Stimulated activated CD4-positive, alpha-beta T cell treated with anti-CD3 and anti-CD28 coated beads, TNF-alpha, amount 100 ng/mL, for 1 hour (primary cell): ENCODE measurements around the gene ZNF117.
"Not testable (repeated sequence)": the region's sequence is repeated elsewhere in the genome, so short reads cannot be mapped to it uniquely, and the experiment has no call there.

ENCODE experiments used
- DNase-seq, 3 donors: peaks; one replicate each; pipeline ENCODE4 v3.0.0-alpha.2; 2020; ENCODE audit warnings: low read depth in 3 of 3, low spot score in 1 of 3

The ZNF117 gene

DNA sequence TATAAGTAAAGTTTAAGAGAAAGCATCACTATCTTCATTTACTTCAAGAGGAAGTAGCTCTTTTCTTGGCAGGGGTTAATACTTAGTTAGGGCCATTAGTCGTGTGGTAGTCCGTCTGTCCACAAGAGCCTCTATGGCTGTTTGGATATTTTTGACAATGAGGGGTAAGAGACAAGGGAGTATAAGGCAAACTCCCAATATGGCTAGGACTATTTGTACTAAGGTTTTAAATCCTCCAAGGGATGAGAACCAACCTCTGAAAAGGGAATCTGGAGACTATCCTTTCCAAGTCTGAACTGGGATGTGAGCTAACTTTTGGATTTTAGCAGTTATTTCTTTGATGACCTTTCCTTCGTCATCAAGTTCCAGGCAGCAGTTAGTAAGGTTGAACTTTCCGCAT, at the start of gene ZNF117:
TSS of gene ZNF117 (minus strand) at position 101 of the 400 bp plus-strand sequence.
- DNase-seq = no peak

DNA sequence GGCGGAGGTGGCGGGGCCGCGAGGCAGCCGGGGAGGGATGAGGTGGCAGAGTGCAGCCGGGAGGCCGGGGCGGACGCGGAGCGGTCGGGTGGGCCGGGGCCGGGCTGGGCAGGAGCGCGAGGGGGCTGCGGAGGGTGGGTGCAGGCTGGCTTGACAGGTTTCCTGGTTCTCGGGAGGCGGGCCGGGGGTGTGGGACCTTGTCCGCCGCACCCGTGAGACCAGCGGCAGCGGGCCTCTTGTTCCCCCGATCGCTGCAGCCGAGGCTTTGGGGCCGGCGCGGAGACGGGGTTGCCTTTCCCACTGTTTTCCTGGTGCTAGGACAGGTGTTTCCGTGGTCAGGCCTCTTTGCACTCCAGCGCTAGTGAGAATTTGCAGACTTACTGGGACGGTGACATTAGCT, 47.9 kb upstream of the ZNF117 start:
- peak in 2 of 3 donors; percentile 5 to 7 for DNase-seq

DNA sequence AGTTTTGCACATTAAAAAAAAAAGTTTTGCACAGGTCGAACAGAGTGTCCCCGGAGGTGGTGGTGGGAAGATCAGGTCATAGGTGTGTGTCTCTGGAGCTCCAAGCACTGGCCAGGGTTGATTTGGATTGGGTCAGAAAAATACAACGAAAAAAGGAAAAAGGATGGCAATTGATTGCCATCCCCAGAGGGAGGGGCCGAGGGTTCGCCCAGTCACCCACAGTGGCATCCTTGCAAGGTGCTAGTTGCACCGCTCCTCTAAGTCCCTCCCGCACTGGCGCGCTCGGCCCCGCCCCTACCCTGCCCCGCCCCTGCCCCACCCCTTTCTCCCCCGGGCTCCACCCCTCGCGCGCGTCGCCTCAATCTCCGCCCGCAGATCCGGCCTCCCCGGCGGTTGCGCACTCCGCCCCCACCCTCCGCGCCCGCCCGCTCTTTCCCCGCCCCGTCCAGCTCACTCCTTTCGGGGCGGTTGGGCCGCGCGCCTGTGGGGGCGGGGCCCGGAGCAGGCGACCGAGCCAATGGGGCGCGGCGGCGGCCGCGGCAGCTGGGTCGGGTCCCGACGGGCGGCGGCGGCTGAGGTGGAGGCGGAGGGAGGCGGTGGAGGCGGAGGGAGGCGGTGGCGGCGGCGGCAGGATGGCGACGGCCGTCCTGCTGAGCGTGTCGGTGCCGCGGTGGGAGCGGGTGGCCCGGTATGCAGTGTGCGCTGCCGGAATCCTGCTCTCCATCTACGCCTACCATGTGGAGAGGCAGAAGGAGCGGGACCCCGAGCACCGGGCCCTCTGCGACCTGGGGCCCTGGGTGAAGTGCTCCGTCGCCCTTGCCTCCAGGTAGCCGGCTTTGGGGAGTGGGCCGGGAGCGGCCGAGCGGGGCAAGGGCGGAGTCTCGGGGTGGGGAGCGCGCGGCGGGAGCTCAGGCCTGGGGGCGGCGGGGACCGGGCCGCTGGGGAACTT, 47.2 kb upstream of the ZNF117 start:
- peak; percentile 86 to 95 (median 88) for DNase-seq

DNA sequence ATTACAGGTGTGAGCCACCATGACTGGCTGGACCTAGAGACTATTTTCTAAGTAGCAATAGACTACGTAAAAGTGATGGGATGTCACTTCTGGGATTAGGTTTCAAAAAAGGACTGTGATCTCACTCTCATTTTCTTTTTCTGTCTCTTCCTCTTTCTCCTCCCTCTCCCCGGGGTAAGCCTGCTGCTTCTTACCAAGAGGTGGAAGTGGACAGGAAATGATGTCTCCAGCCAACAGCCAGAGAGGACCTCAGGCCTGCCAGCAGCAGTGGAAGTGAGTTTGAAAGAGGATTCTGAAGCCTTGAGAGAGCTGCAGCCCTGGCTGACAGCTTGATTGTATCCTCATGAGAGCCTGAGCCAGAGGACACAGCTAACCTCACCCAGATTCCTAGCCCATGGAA, 45.7 kb upstream of the ZNF117 start:
- DNase-seq = not testable (repeated sequence)

DNA sequence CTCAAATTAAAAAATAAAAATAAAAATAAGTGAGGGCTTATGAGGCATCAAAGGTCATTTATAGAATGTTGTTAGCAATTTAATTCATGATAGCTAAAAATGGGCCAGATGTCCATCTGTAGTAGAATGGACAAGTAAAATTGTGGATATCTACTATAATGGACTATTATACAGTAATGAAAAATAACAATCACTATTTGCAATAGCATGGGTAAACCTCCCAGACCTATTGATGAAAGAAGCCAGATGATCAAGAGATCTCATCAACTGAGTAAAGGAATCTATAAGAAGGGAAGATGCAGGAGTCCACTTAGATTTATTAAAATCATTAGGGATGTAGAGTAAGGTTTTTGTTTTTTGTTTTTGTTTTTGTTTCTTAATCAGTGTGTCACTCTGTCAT, 44.6 kb upstream of the ZNF117 start:
- not testable (repeated sequence) for DNase-seq

DNA sequence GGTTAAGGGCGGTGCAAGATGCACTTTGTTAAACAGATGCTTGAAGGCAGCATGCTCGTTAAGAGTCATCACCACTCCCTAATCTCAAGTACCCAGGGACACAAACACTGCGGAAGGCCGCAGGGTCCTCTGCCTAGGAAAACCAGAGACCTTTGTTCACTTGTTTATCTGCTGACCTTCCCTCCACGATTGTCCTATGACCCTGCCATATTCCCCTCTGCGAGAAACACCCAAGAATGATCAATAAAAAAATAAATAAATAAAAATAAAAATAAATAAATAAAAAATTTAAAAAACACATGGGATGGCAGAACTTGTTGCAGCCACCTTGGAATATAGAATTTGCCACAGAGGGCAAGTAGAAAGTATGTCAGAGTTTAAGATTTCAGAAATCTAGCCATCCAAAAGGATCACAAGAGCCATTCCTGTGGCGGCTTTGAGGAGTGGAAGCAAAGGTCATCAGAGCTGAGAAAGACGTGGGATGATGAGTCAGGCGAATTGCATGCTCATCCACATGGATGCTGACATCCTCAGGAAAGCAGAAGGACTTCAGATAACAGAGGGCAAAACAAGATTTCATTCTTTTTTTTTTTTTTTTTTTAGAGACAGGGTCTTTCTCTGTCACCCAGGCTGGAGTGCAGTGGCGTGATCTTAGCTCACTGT, 43.4 kb upstream of the ZNF117 start:
- not testable (repeated sequence) for DNase-seq

DNA sequence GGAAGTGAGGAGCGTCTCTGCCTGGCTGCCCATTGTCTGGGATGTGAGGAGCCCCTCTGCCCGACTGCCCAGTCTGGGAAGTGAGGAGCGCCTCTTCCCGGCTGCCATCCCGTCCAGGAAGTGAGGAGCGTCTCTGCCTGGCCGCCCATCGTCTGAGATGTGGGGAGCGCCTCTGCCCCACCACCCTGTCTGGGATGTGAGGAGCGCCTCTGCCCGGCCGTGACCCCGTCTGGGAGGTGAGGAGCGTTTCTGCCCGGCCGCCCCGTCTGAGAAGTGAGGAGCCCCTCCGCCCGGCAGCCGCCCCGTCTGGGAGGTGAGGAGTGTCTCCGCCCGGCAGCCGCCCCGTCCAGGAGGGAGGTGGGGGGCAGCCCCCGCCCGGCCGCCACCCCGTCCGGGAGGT, 42.6 kb upstream of the ZNF117 start:
- not testable (repeated sequence) for DNase-seq

DNA sequence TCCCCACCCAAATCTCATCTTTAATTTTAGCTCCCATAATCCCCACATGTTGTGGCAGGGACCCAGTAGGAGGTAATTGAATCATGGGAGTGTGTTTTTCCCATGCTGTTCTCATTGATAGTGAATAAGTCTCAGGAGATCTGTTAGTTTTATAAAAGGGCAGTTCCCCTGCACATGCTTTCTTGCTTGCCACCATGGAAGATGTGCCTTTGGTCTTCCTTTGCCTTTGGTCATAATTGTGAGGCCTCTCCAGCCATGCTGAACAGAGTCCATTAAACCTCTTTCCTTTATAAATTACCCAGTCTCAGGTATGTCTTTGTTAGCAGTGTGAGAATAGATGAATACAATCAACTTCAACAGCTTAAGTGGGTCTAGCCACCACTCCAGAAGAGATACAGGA, 34.2 kb upstream of the ZNF117 start:
- not testable (repeated sequence) for DNase-seq

DNA sequence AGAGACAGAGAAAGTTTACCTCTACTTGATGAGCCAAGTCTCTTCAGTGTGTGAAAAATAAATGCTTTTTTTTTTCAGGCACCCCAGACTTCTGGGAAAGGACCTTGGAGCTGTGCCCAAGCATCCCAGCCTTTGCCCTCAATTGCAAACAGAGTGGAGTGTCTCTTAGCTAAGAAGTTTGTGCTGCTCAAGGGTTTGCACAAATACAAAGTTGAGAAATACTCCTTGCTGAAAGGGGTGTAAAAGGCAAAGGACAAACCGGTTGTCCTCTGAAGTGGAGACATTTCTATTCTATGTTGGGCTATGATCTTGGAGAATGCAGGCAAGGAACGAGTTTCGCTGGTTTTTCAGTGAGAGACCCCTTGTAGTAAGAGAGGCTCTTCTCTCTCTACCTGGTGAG, 30.1 kb upstream of the ZNF117 start:
- not testable (repeated sequence) for DNase-seq

DNA sequence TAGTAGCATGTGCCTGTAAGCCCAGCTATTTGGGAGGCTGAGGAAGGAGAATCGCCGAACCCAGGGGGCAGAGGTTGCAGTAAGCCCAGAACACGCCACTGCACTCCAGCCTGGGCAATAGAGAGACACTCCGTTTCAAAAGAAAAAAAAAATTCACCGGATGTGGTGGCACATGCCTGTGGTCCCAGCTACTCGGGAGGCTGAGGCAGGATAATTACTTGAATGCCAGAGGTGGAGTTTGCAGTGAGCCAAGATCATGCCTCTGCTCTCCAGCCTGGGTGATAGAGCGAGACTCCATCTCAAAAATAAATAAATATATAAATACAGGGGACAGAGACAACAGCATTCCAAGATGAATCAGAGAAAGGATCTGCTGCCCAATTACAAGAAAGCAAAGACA, 19.0 kb upstream of the ZNF117 start:
- DNase-seq = not testable (repeated sequence)

DNA sequence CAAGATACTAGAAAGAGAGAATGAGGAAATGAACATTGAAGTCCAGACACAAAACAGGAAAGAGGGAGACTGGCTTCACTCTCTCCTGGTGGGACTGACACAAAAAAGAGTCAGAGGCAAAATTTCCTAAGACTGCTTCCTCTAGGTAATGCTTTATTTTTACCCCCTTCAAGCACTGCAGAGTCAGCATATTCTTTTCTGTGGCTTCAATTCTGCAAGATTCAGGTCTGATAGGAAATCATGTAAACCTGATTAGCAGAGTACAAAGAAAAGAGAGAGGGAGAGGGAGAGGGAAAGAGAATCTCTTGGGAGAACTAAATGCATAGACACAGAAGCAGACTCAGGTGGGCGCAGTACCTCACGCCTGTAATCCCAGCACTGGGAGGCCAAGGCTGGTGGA, 18.6 kb upstream of the ZNF117 start:
- DNase-seq = not testable (repeated sequence)

DNA sequence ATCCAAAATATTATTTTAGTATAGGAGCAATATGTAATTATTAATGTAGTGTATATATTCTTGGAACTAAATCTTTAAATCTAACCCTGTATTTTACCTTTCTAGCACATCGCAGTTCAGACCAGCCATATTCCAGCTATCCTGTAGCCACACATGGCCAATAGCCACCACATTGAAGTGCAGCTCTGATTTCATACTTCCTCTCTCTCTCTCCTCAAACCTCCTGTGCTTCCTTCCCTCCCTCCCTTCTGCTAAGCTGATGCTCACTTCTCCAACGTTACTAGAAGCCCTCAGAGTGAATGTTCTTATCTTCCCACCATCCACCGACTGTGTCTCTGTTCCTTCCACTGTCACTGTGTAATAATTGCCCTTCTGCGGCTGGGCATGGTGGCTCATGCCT, 16.2 kb upstream of the ZNF117 start:
- DNase-seq = not testable (repeated sequence)

DNA sequence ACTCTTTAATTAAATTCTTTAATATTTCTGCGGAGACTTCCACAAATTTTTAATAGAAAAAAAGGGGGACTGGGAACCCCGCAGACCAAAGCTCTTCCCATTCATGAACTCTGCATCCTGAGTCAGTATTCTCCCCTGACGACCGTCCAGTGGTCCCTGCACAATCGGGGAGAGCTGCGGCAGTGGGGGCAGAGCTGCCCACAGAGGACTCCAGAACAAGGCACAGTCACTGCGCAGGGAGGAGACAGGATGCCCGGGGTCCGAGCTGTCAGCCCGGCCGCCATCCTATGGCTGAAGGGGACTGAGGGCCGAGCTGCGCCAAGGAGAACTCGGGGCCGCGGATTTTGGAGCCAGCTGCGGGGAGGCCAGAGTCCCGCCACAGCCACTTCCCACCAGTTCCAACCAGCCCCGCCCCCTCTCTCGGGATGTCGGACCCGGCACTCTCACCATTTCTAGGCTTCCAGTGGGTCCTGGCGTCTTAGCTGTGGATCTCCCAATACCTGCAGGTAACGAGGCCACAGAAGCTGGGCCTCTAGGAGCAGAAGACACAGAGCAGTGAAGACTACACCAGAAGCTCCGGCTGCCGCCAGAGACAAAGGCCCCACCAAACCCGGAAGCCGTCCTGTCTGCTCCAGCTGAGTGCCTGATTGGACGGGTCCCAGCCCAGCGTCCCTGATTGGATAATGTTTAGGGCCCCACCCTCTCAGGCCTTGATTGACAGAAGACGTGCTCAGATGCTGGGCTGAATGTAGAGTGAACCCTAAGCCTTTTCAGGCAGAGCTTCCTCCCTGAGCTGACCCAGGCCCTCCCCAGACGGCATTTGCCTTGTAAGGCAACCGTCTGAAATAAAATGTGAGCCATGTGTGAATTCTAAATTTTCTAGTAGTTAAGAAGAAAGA, 15.5 kb upstream of the ZNF117 start, which contains the start of gene ERV3-1:
TSS of gene ERV3-1 (minus strand) at position 594 of the 899 bp plus-strand sequence. CDS start 13,661 bp downstream, outside the sequence.
- peak; percentile 76 to 82 (median 79) for DNase-seq

DNA sequence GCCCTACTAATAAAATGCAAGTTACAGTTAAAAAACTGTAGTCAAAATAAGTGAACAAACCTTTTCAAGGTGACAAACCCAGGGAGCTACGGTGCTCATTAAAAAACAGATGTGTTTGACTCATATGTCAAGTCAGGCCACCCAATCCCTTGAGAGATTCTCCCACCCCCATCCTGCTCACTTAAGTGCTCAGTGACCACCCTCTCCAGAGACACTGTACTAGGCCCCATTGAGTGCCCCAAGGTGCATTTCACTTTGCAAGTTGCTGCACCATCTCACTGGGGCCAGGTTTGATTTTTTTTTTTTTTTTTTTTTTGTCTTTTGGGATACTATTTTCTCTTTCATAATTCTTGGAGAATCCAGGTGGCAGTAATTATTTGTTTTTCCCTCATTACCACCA, 13.7 kb upstream of the ZNF117 start:
- no peak for DNase-seq

DNA sequence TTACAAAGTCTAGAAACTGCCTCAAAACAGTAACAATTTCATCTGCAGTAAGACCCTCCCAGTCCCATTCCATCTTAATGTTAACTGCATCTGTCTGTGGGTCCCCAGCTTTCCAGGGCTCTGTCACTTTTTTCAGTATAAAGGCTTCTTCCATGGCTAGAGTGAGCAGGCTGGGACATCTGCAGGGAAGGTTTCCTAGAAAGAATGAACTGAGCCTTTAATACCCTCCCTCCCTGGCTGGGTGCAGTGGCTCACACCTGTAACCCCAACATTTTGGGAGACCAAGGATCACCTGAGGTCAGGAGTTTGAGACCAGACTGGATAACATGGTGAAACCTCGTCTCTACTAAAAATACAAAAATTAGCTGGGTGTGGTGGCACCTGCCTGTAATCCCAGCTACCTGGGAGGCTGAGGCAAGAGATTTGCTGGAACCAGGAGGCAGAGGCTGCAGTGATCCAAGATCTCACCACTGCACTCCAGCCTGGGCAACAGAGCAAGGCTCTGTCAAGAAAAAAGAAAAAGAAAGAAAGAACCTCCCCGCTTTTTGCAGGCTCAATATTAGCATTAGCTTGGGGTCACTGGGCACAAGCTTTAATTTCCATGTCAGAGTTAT, 12.2 kb upstream of the ZNF117 start:
- DNase-seq = no peak

DNA sequence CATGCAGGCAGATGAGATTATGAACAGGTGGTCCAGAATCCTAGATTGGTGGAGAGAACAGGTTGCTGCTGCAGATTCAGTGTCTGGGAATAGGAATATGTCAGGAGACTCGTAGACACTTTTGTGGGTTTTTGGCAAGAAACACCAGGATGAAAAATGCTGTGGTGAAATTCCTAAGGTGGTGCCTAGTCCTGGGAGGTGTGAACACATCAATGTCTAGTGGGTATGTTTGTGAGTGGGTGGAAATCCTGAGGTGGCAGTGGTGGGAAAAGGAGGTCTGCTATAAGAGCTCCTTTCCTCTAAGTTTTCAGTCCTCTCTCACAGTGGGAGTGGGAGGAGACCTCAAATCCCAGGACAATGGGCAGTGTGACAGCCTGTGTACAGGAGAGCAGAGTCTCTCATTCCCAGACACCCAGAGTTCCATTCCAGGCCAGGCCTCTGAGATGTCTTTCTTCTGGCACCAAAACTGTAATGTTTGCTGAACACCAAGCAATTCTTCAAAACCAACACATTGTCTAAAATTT, 10.5 kb upstream of the ZNF117 start:
- no peak for DNase-seq

DNA sequence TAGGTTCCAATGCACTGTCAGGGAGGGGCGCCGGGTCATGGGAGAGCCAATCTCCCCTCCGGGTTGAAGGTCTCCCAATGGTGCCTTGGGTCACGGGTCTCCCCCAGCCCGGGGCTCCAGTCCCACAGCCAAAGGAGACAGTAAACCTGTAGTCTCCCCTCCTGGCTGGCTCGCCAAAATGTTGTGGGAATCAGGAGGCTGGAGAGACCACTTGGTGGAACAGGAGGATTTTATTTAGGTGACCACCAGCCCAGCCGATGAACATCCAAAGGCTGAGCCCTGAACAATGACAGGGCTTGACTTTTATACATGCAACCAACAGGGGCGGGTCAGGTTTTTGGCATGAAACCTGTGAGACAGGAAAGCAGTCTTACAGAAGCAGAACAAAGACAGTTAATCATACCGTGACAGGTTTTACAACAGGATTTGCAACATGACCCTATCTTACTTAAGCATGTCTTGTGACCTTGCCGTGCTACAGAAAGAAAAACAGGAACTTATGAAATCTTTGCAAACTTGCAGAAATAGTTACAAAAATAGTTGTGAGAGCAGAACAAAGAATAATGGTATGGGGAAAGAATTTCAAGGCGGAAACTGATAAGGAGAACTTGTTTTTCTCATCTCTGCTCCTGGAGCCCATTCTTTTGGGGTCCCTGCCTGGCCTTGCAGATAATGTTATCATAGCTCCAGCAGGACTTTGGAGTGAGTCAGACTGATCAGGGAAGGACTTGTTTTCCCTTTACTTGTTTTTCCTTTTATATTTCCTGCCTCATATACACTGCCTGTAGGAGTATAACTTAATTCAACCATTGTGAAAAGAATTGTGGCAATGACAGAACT, 8.5 kb upstream of the ZNF117 start:
- DNase-seq = no peak

DNA sequence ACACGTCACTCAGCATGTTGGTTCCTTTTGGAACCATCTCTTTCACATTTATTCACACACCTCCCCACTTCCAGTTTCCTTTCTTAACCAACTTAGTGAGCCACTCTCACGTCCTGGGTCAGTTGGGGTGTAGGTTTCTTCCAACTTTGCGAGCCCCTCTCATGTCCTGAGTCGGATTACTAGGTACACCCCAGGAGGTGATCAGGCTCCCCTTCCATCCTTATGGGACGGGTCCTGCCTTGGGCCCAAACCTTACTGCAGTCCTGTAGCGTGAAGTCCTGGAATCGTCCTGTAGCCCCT, 8.0 kb upstream of the ZNF117 start:
- no peak for DNase-seq

DNA sequence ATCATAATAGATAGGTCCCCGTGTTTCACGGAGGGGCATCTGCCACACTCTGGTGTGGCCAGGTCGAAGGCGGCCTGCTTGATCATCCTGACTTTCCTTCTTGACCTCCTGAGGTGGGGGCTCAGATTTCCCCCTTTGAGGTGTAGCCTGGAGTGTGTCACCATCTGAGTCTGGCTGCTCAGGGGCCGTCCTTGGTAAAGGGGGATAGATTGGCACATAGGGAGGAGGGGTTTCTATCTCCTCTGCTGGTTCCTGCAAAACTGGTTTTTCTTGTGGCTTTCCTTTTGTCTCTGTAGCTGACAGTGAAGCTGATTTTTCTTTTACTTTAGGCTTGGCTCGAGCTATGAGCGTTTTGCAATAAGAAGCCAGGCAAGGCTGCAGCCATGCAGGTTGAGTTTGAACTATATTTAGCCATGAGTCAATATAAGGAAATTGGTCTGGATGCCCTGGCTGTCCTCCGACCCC, 7.1 kb upstream of the ZNF117 start:
- DNase-seq = no peak
